Measurements from ENCODE around the gene HOXC12. TPM values are rescaled to one million over a fixed set of nuclear protein-coding genes. Genes with fewer than 3 reads are reported as not detected.
A peak's percentile ranks its signal among the peaks of the same experiment; 100 is the strongest.

HOXC12 gene
- total RNA-seq, 1 donor from 2014 or later = not detected

DNA sequence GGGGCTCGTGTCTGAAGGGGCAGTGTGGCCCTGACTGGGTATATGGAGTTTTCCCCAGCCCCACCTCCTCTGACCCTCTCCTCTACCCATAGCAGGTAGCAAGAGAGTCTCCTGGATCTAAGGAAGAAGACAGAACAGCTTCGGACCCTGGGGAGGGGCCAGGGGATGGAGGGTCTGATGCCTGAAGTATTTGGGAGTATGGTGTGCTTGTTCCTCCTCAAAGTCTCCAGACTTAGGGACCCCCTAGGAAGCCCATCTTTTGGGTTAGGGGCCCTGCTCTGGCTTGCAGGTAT lies 53.5 kb downstream of the HOXC12 start:
- Histone ChIP-seq H3K9me3 (no peaks in the 10 kb centered on the region), H3K27me3 (peaks cover 94% of the 10 kb centered on the region), H3K36me3 (no peaks in the 10 kb centered on the region), H3K4me3 (no peak overlapping the region), H3K4me1 (peaks cover 13% of the 10 kb centered on the region), H3K27ac (no peak overlapping the region)
- intact Hi-C loops (cut with DNase I) = loop anchor here (5.0 kb wide), 1 partner anchor 189 kb away; no protein-coding TSS in a partner anchor
- no peak for ATAC-seq
- no peak for TF ChIP-seq CTCF (IDR thresholded peaks at IDR 0.05)
- no peak for DNase-seq

Small RNAs within 50 kb of the gene (microRNA-seq; reads per million reads assigned to microRNA genes)
- gene MIR196A2 (ENCODE audit: borderline microRNAs expressed) = 2.6 reads per million, percentile 16 among the genes with 10 or more reads in this experiment

Other genes with a start within 250 kb of the HOXC12 start
- 191 TPM for gene CALCOCO1, start 227.5 kb upstream of the HOXC12 start, total RNA-seq
- not detected for gene CISTR, start 202.9 kb upstream of the HOXC12 start, total RNA-seq
- gene HOXC13, start 16.1 kb upstream of the HOXC12 start, total RNA-seq = not detected
- gene HOXC11, start 18.2 kb downstream of the HOXC12 start, total RNA-seq = not detected
- not detected for gene HOTAIR, start 20.1 kb downstream of the HOXC12 start, total RNA-seq
- gene HOXC10, start 30.2 kb downstream of the HOXC12 start, total RNA-seq = not detected
- gene HOXC9, start 45.3 kb downstream of the HOXC12 start, total RNA-seq = 0.61 TPM
- 0.55 TPM for gene HOXC8, start 54.1 kb downstream of the HOXC12 start, total RNA-seq
- gene HOXC6, start 73.5 kb downstream of the HOXC12 start, total RNA-seq = 1.4 TPM
- gene HOXC5, start 78.1 kb downstream of the HOXC12 start, total RNA-seq = not detected
- gene HOXC4, start 98.9 kb downstream of the HOXC12 start, total RNA-seq = 0.61 TPM
- gene SMUG1, start 234.1 kb downstream of the HOXC12 start, total RNA-seq = 22.7 TPM